ENCODE results near the gene CNTN5. TPM values are rescaled to one million over a fixed set of nuclear protein-coding genes. Genes with fewer than 3 reads are reported as not detected.
A peak's percentile ranks its signal among the peaks of the same experiment; 100 is the strongest.

The CNTN5 gene
- total RNA-seq, 2 donors from 2014 or later: 1.4 to 3.3 TPM

GRCh38 chr11:100403816-100404215 is 1383.1 kb downstream of the CNTN5 start:
- Mint-ChIP-seq H3K27me3 (ENCODE audit: insufficient read depth) (peaks cover 4% of the 10 kb centered on the region), H3K36me3 (ENCODE audit: low read depth) (no peaks in the 10 kb centered on the region), H3K9me3 (peaks cover 19% of the 10 kb centered on the region), H3K4me1 (peaks cover 20% of the 10 kb centered on the region), H3K4me3 (peak overlapping the region; percentile 17), H3K27ac (peak overlapping the region; percentile 84)
- H3K9ac ChIP-seq (ENCODE audit: extremely low read depth, low read length, poor library complexity, severe bottlenecking): no peak overlapping the region
- no peaks in the 10 kb centered on the region for H3K36me3 ChIP-seq (ENCODE audit: control insufficient read depth, insufficient read depth, low read length)
- H3K27ac ChIP-seq (ENCODE audit: low read depth, low read length): peak overlapping the region; percentile 19
- no peak overlapping the region for H3K4me3 ChIP-seq (ENCODE audit: low read length)
- H3K9me3 ChIP-seq (ENCODE audit: control insufficient read depth, low read length): peaks cover 45% of the 10 kb centered on the region
- no peak for TF ChIP-seq CTCF (conservative IDR thresholded peaks at IDR 0.05)
- peaks cover 4% of the 10 kb centered on the region for H3K4me1 ChIP-seq (ENCODE audit: control insufficient read depth, insufficient read depth, low read length)
- peak; percentile 48 for DNase-seq
- H3K27me3 ChIP-seq (ENCODE audit: control insufficient read depth, insufficient read depth, low read length, poor library complexity, severe bottlenecking): no peaks in the 10 kb centered on the region
- 48 to 82% methylated on average over 1 to 2 of the region's 2 CpGs for WGBS, 2 experiments (ENCODE audit: insufficient coverage in 1 of 2, insufficient read length in 1 of 2)

GRCh38 chr11:100404907-100405306 is 1384.2 kb downstream of the CNTN5 start:
- peaks cover 20% of the 10 kb centered on the region for H3K4me1 Mint-ChIP-seq
- no peak overlapping the region for H3K27ac Mint-ChIP-seq
- peaks cover 23% of the 10 kb centered on the region for H3K9me3 Mint-ChIP-seq
- peak; percentile 18 for TF ChIP-seq CTCF (conservative IDR thresholded peaks at IDR 0.05)
- H3K4me1 ChIP-seq (ENCODE audit: control insufficient read depth, insufficient read depth, low read length): peaks cover 4% of the 10 kb centered on the region
- no peak overlapping the region for H3K9ac ChIP-seq (ENCODE audit: extremely low read depth, low read length, poor library complexity, severe bottlenecking)
- 87% methylated on average over 9 to 10 of the region's 10 CpGs for WGBS, 2 experiments (ENCODE audit: insufficient coverage in 1 of 2, insufficient read length in 1 of 2)
- no peaks in the 10 kb centered on the region for H3K27me3 Mint-ChIP-seq (ENCODE audit: insufficient read depth)
- no peak overlapping the region for H3K4me3 Mint-ChIP-seq
- H3K27ac ChIP-seq (ENCODE audit: low read depth, low read length): no peak overlapping the region
- DNase-seq: peak; percentile 51
- peaks cover 45% of the 10 kb centered on the region for H3K9me3 ChIP-seq (ENCODE audit: control insufficient read depth, low read length)
- H3K4me3 ChIP-seq (ENCODE audit: low read length): peak overlapping the region; percentile 57
- H3K36me3 Mint-ChIP-seq (ENCODE audit: low read depth): no peaks in the 10 kb centered on the region
- no peaks in the 10 kb centered on the region for H3K36me3 ChIP-seq (ENCODE audit: control insufficient read depth, insufficient read depth, low read length)
- H3K27me3 ChIP-seq (ENCODE audit: control insufficient read depth, insufficient read depth, low read length, poor library complexity, severe bottlenecking): no peaks in the 10 kb centered on the region
